K562 (cell line): Measurements from ENCODE around the gene OPA3. TPM values are rescaled to one million over a fixed set of nuclear protein-coding genes. Genes with fewer than 3 reads are reported as not detected.

Source experiments
- ADNP ChIP-seq: fragments of 200-800 bp; sonication (Bioruptor generic); IDR thresholded peaks from 2 replicates; pipeline ENCODE4 v1.6.1; 2016; ENCODE audit warnings: missing genetic modification characterization, missing compliant biosample characterization
- GABPA ChIP-seq: fragments of 200-800 bp; sonication (Bioruptor generic); conservative IDR thresholded peaks from 2 replicates; pipeline ENCODE4 v1.6.1; 2016; ENCODE audit warnings: low read depth, missing genetic modification characterization, missing compliant biosample characterization
- HEY1 ChIP-seq: fragments of 250-450 bp; sonication (Bioruptor Pico); IDR thresholded peaks from 2 replicates; pipeline ENCODE4 v1.5.0; 2020; ENCODE audit warnings: mild to moderate bottlenecking, moderate library complexity, borderline replicate concordance
- KLF10 ChIP-seq: fragments of 250-450 bp; sonication (Bioruptor Pico); IDR thresholded peaks from 2 replicates; pipeline ENCODE4 v1.6.1; 2021; ENCODE audit warnings: matching md5 sums
- LEF1 ChIP-seq: fragments of 450-650 bp; IDR thresholded peaks from 2 replicates; pipeline ENCODE4 v1.6.1; 2016; ENCODE audit warnings: mild to moderate bottlenecking
- MED1 ChIP-seq: sonication (generic); formaldehyde crosslinking; IDR thresholded peaks from 2 replicates; pipeline ENCODE4 v1.8.1; 2023; ENCODE audit warnings: missing genetic modification reagents, borderline replicate concordance
- NR2C1 ChIP-seq, 2 experiments: fragments of 450-650 bp; IDR thresholded peaks; 2 replicates each; pipeline ENCODE4 v1.6.1; 2017; ENCODE audit warnings: mild to moderate bottlenecking in 2 of 2, antibody characterized with exemption in 1 of 2, inconsistent platforms in 1 of 2, missing compliant biosample characterization in 1 of 2, missing genetic modification characterization in 1 of 2
- PHB ChIP-seq: fragments of 250-450 bp; sonication (Bioruptor Pico); IDR thresholded peaks from 2 replicates; pipeline ENCODE4 v1.5.0; 2021
- PPARD ChIP-seq: fragments of 250-450 bp; sonication (Bioruptor Pico); IDR thresholded peaks from 2 replicates; pipeline ENCODE4 v1.8.0; 2022; ENCODE audit warnings: inconsistent platforms, mild to moderate bottlenecking, moderate library complexity
- RBBP5 ChIP-seq: fragments of 200-600 bp; sonication (generic); IDR thresholded peaks from 2 replicates; pipeline ENCODE4 v1.6.1; 2012; ENCODE audit warnings: borderline replicate concordance, mild to moderate bottlenecking, low read length, control low read depth, inconsistent platforms; ENCODE audit not compliant: insufficient read depth, poor library complexity, severe bottlenecking
- SP1 ChIP-seq: sonication (generic); formaldehyde crosslinking; IDR thresholded peaks from 2 replicates; pipeline ENCODE4 v1.8.1; 2022; ENCODE audit warnings: mild to moderate bottlenecking, missing genetic modification reagents
- STAT5B ChIP-seq: fragments of 250-450 bp; sonication (Bioruptor Pico); IDR thresholded peaks from 2 replicates; pipeline ENCODE4 v1.8.0; 2021; ENCODE audit warnings: mild to moderate bottlenecking, inconsistent platforms
- TCF3 ChIP-seq: sonication (generic); formaldehyde crosslinking; IDR thresholded peaks from 2 replicates; pipeline ENCODE4 v1.4.0; 2020; ENCODE audit warnings: mild to moderate bottlenecking, missing genetic modification reagents
- THRAP3 ChIP-seq: fragments of 450-650 bp; IDR thresholded peaks from 2 replicates; pipeline ENCODE4 v1.6.1; 2016; ENCODE audit warnings: mild to moderate bottlenecking, inconsistent platforms, borderline replicate concordance
- UBTF ChIP-seq, 2 experiments: IDR thresholded peaks; 2 replicates each; pipeline ENCODE4 v1.6.1; 2012; ENCODE audit warnings: improper control_type of control experiment in 2 of 2, low read depth in 2 of 2, low read length in 2 of 2, borderline replicate concordance in 1 of 2
- XRCC3 ChIP-seq: fragments of 450-650 bp; IDR thresholded peaks from 2 replicates; pipeline ENCODE4 v1.6.1; 2017; ENCODE audit warnings: mild to moderate bottlenecking, moderate library complexity
- XRCC4 ChIP-seq: IDR thresholded peaks from one replicate; pipeline ENCODE4 v1.6.1; 2011; ENCODE audit not compliant: insufficient read depth, insufficient read length; ENCODE audit errors: extremely low read depth
- ZNF224 ChIP-seq: sonication (generic); formaldehyde crosslinking; IDR thresholded peaks from 2 replicates; pipeline ENCODE4 v1.8.0; 2022; ENCODE audit warnings: mild to moderate bottlenecking, missing genetic modification reagents
- ZNF24 ChIP-seq: fragments of 450-650 bp; IDR thresholded peaks from 2 replicates; pipeline ENCODE4 v1.6.1; 2016
- ZNF696 ChIP-seq: fragments of 250-450 bp; sonication (Bioruptor Pico); conservative IDR thresholded peaks from 2 replicates; pipeline ENCODE4 v1.4.0; 2020; ENCODE audit warnings: mild to moderate bottlenecking, moderate library complexity
- polyA plus RNA-seq, 8 experiments: library from polyadenylated mRNA; depleted of rRNA in 4 of 8; stranded (reverse) in 5 of 8; unstranded in 3 of 8; fragments of >200 nt; fragmentation: Nextera tagmentation in 2 of 8; fragmentation: Illumina TruSeq in 1 of 8; extraction: Ambion mirVana in 2 of 8; extraction: Trizol in 1 of 8; gene quantifications; 2 replicates each; pipeline versions ENCODE4 v1.2.1 to v1.2.3, GENCODE V29; 2011 to 2014; ENCODE audit warnings: inconsistent platforms in 1 of 8, missing spikeins in 1 of 8
- total RNA-seq, 7 experiments: library from RNA; depleted of rRNA in 6 of 7; stranded (reverse); fragments of >200 nt in 6 of 7; fragmentation: Illumina TruSeq in 2 of 7; extraction: Trizol in 2 of 7; gene quantifications; 2 replicates each; pipeline versions ENCODE4 v1.2.1 to v1.2.3, GENCODE V29; 2011 to 2021; ENCODE audit warnings: low replicate concordance in 1 of 7
- TF ChIP-seq, protein P1 (sequence below): sonication (generic); formaldehyde crosslinking; IDR thresholded peaks from 2 replicates; pipeline ENCODE4 v1.8.1; 2023; ENCODE audit warnings: mild to moderate bottlenecking, missing genetic modification reagents
- TF ChIP-seq, protein P2 (sequence below): fragments of 450-650 bp; IDR thresholded peaks from 2 replicates; pipeline ENCODE4 v1.6.1; 2014; ENCODE audit warnings: low read depth, mild to moderate bottlenecking, moderate library complexity, borderline replicate concordance

OPA3 gene
- total and polyA plus RNA-seq, 9 of the 15 experiments (the other 6 are each of a cell fraction or from before 2014, with no cell fraction given), result 1.4 to 18.8 (median 9.0) TPM

DNA sequence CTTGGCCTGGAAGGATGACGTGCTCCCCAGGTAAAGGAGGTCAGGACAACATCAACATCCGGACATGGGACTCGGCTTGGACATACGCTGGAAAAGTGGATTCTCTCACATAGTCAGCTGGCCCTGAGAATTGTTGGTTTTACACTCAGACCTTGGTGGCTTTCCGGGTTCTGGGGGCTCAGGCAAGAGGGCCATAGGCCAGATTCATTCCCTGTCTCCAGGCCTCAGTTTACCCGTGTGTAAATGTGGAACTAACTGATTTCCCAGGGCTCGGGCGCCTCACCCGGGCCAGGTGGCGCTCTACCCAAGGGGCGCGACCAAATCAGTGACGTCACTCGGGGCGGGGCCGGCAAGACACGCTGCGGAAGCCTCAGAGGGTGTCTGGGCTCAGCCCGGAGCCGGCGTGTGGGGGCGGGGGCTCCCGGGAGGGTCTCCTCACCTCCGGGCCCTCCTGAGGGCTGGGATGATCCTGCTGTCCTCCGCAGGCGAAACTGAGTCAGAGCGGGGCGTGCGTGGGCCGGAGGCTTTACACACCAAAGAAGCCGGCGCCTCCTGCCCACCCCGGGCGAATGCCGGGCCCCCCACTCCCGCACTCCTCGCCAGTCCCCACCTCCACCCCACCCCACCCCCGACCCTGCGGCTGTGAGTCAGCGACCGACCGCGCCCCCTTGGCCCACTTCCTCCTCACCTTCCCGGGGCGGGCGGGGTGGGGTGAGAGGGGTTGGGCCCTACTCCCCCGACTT lies 78.2 kb downstream of the OPA3 start (continued):
- TF ChIP-seq TCF3 (CRISPR knock-in tag), result peak; percentile 24; the same call in 1 of the 2 replicates
- 0 out of 2 replicates have a peak, but pooled peaks have one; percentile 43 for TF ChIP-seq LEF1
- TF ChIP-seq STAT5B, result no peak
- TF ChIP-seq KLF10, result no peak
- no peak for TF ChIP-seq ZNF696 (CRISPR knock-in tag)
- no peak for TF ChIP-seq PPARD (CRISPR knock-in tag)
- TF ChIP-seq ADNP (tag), result no peak
- TF ChIP-seq MED1, result no peak
- no peak for TF ChIP-seq UBTF (IDR thresholded peaks at IDR 0.05; ENCODE audit: borderline replicate concordance in 1 of 2, low read depth in 2 of 2, low read length in 2 of 2)
- no peak for TF ChIP-seq ZNF224 (CRISPR knock-in tag)
- TF ChIP-seq, protein P1, sequence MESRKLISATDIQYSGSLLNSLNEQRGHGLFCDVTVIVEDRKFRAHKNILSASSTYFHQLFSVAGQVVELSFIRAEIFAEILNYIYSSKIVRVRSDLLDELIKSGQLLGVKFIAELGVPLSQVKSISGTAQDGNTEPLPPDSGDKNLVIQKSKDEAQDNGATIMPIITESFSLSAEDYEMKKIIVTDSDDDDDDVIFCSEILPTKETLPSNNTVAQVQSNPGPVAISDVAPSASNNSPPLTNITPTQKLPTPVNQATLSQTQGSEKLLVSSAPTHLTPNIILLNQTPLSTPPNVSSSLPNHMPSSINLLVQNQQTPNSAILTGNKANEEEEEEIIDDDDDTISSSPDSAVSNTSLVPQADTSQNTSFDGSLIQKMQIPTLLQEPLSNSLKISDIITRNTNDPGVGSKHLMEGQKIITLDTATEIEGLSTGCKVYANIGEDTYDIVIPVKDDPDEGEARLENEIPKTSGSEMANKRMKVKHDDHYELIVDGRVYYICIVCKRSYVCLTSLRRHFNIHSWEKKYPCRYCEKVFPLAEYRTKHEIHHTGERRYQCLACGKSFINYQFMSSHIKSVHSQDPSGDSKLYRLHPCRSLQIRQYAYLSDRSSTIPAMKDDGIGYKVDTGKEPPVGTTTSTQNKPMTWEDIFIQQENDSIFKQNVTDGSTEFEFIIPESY (CRISPR knock-in tag), result no peak; the same call in 1 of the 2 replicates
- peak; percentile 57; the same call in 1 of the 2 replicates for TF ChIP-seq GABPA (tag)
- no peak for TF ChIP-seq XRCC3
- peak; percentile 79; the same call in 1 of the 2 replicates for TF ChIP-seq PHB
- TF ChIP-seq XRCC4, result no peak
- TF ChIP-seq, protein P2, sequence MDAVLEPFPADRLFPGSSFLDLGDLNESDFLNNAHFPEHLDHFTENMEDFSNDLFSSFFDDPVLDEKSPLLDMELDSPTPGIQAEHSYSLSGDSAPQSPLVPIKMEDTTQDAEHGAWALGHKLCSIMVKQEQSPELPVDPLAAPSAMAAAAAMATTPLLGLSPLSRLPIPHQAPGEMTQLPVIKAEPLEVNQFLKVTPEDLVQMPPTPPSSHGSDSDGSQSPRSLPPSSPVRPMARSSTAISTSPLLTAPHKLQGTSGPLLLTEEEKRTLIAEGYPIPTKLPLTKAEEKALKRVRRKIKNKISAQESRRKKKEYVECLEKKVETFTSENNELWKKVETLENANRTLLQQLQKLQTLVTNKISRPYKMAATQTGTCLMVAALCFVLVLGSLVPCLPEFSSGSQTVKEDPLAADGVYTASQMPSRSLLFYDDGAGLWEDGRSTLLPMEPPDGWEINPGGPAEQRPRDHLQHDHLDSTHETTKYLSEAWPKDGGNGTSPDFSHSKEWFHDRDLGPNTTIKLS, result peak; percentile 66; the same call in 1 of the 2 replicates
- peak; percentile 58 for TF ChIP-seq ZNF24
- 0 out of 2 replicates have a peak, but pooled peaks have one; percentile 50 for TF ChIP-seq NR2C1 (IDR thresholded peaks at IDR 0.05)
- TF ChIP-seq NR2C1 (tag; IDR thresholded peaks at IDR 0.05), result no peak; the same call in none of the 2 replicates
- no peak for TF ChIP-seq THRAP3
- no peak for TF ChIP-seq HEY1
- TF ChIP-seq RBBP5, result peak; percentile 25
- peak; percentile 87 for TF ChIP-seq SP1 (CRISPR knock-in tag)
